HG02678 (cell line): ENCODE data around the gene CCDC15.
"Not testable (repeated sequence)": the region's sequence is repeated elsewhere in the genome, so short reads cannot be mapped to it uniquely, and the experiment has no call there.

Experiments
- ATAC-seq: cut with Tn5 transposase; IDR thresholded peaks from one replicate; pipeline ENCODE4 v1.9.1; 2021; ENCODE audit warnings: mild to moderate bottlenecking, moderate library complexity; ENCODE audit not compliant: unreplicated experiment

Gene CCDC15

DNA sequence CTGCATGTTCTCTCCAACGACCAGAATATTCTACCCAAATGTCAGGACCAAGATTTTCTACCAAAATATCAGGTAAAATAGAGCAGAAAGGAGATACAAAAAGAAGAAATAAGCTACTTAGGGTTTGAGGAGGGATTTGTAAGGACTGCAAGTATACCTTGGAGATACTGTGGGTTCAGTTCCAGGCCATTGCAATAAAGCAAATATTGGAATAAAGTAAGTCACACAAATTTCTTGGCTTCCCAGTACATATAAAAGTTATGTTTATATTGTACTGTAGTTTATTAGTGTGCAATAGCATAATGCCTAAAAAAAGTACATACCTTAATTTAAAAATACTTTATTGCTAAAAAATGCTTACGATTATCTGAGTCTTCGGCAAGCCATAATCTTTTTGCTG lies 34.1 kb downstream of the CCDC15 start:
- ATAC-seq: no peak

DNA sequence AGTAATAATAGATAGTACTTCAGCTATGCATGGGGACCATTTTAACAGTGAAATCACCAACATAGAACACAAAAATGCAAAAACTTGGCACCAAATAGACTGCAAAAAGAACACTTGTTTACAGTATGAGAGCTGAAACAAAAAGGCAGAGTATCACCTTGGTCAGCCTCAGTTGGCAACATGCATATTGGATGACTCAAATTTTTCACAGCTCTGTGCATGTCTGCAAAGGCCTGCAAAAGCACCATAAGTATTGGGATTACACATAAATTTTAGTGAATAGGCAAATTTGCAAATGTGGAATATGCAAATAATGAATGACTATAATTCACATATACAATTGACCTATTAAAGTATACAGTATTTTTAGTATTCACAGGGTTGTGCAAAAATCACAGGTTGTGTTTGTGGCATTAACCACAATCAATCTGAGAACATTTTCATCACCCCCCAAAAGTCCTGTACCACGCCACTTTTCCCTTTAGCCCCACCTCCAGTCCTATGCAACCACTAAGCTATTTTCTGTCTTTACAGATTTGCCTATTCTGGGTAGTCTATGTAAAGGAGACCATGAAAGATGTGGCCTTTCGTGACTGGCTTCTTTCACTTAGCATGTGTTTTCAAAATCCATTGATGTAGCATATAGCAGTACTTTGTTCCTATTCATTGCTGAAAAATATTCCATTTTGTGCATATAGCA lies 47.2 kb downstream of the CCDC15 start:
- no peak for ATAC-seq

DNA sequence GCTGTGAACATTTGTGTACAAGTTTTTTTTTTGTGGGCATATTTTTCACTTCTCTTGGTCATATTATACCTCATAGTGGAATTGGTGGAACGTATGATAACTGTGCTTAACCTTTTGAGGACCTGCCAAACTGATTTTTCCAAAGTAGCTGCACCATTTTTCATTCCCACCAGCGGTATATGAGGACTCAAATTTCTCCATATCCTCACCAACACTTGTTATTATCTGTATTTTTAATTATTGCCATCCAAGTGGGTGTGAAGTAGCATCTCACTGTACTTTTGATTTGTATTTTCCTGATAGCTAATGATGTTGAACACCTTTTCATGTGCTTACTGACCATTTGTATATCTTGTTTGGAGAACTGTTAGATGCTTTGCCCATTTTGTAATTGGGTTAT lies 47.8 kb downstream of the CCDC15 start:
- ATAC-seq: no peak

DNA sequence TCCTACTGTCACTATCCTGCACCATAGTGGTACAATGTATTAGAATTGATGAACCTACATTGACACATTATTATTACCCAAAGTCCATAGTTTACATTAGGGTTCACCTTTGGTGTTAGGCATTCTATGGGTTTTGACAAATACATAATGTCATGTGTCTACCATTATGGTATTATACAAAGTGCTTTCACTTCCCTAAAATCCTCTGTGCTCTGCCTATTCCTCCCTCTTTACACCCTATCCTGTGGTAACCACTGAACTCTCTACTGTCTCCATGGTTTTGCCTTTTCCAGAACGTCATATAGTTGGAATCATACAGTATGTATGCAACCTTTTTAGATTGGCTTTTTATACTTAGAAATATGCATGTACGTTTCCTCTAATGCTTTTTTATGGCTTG lies 51.5 kb downstream of the CCDC15 start:
- no peak for ATAC-seq

DNA sequence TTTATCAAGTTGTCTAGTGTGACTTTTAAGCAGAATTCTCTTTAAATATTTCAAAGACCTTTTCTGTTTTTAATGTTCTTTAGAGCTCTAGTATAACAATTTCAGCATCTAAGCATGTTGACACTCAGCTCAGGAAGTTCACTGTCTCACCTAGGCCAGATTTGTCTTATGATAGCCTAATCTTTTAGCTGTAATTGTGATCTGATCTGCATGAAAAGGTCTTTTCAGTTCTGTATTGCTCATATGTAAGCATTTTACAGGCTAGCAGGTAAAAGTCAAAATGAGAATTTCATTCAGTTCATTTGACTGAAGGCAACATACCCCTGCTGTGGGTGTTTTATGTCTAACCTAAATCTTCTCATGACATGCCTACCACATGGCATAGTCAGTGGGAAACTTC lies 62.4 kb downstream of the CCDC15 start:
- no peak for ATAC-seq

DNA sequence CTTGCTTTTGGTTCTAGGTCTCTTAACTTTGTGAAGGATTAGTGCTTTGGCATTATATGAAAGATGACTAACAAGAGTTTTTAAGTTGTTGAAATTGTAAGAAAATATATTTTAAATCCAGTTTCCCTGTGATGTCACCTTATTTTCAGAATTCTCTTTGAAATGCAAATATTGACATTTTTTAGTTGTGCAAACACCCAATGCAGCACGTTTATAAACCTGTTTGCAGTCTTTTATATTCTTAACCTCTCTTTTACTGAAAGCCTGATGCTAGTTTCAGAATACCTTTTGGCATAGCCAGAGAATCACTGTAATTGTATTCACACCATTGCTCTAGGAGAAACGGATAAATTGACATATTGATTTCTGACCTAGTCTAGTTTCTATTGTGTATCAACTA lies 66.3 kb downstream of the CCDC15 start:
- ATAC-seq: no peak

DNA sequence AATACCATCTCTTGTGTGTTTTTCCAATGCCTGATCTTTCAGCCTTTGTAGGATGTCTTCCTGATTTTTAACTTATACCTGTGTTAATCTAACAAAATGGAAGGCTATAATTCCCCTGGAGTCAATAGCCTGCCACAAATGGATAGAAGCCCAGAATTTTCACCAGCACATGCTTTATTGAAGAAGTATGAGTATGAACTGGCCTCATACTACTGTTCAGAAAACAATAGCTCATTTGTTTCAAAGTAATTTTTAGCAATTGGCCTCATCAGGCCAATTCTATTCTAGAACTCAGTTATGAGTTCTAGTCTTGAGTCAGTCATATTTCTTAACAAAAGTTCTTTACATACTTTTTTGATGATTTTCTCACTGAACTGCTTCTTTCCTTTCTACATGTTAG lies 68.5 kb downstream of the CCDC15 start:
- no peak for ATAC-seq

DNA sequence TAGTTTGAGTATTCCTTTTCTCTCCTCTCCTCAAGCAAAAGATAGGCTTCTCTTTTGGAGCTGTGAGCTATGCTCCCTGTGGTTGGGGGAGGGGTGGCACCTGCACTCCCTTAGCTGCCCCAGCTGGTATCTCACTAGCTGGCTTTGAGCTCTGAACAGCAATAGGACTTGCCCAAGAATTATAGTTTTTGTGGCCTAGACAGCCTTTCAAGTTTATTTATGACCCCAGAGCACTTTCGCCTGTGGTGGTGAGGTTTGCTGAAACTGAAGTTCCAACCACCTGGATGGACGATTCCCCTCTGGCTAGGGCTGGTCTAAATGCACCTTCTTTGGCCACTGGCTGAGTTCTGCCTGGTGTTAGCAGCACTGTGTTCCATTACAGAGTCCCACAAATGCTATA lies 72.0 kb downstream of the CCDC15 start:
- no peak for ATAC-seq

DNA sequence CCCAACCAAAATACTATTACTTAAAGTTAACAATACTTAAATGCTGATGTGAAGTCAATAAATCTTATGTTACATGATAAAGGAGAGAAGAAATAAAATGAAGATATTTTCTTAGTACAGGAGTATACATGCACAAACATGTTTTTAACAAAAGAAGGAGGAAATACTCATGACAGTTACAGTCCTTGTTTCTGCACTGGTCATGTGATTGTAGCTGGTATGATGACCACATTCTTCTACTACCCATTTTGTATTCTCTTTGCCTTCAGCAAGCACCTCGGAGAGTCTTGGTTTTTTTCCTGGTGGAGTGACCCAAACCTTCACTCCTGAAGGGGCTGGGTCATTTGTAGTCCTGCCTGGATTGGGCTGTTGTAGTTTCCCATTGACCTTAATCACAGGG lies 75.4 kb downstream of the CCDC15 start:
- ATAC-seq: not testable (repeated sequence)

DNA sequence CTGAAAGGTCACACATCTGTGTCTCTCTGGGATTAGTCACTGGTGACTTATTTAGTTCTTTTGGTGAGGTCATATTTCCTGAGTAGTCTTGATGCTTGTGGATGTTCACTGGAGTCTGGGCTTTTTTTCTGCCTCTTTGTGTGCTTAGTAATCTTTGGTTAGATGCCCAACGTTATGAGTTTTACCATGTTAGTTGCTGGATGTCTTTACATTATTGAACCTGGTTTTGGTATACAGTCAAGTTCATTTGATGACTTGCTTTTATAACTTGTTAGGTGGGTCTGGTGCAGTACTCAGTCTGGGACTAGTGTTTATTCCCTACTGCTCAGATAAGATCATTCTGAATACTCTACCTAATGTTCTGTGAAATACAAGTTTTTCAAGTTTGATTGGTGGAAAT lies 82.9 kb downstream of the CCDC15 start:
- ATAC-seq: no peak

DNA sequence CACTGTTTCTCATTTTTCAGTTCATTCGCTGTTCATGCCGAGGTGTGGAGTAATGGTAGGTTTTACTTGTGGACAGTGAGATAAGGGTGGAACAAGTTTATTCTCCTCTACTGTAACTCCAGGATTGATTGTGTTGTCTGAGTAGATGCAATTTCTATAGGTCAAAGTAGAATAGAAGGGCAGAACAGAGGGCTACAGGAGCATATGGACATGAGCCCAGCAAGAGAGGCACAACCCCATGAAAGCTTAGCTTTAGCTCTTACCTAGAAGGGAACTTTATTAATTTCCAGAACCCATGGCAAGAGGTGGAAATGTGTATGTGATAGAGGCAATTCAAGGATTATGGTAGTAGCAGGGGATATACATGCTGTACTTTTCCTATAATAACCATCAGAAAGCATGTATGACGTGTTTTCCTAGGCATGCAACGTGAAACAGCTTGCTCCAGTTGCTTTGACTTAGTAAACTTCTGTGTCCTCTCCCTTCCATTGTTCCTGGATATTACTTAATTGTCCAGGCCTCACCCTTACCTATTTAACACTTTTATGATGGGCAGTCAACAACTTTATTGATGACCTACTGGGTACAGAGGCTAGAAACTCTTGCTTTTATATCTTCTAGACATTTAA lies 95.3 kb downstream of the CCDC15 start:
- no peak for ATAC-seq

DNA sequence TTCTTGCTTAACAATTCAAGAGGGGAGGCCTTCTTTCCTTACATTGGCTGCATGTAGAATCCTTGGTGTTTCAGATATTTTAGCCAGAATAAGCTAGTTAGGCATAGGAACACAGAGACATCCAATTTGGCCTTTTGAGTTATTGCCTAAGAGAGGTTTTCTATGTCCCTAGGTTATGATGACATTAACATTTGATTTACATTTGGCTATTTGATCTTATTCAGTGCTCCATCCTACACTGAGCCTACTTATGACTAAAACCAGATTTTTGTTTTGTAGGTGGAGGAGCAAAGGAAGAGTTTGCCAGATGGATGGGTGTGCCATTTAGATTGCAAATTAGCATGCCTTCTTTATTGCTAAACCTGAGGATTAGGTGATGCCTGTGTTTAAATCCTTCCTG lies 98.0 kb downstream of the CCDC15 start:
- no peak for ATAC-seq

DNA sequence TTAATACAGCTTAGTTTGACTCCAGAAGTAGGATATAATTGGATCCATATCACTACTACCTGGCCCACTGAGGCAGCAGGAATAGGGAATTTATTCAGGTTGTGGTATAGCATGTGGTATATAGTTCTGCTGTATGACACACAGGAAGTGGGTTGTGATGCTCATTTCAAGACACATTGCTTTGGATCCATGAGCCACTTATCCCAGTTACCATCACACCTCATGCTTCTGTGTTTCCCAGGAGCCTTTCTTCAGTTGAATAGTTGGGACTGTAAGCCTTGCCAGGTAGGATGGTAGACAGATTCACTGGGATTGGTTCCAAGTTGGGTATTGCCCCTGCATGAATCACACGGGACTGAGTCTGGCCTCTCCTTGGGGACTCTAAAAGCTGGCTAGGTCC lies 99.2 kb downstream of the CCDC15 start:
- no peak for ATAC-seq

DNA sequence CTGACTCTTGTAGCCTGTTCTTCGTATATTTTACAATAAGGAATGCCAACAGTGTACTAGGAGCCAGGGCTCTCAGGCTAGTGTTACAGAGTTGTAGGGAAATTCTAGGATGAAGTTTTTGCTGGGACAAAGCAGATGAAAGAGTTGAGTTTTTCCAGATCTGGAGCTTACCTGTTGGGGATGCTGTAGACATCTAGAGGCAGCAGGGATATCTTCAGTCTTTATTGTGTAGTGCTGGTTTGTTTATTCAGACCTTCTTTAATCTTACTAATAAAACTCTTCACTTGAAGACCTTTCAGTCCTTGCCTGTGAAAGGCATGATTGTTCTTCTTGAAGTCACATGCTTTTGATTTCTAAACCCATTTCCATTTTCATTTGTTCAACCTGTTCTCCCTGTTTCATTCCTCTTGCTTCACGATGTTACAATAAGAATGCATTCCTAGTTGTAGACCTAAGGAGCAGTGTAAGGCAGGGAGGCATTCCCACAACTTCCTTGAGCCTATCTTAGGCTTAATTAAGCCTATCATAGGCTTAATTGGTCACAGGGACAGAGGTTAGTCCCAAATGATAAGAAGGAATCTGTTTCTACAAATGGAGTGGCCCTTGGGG lies 101.2 kb downstream of the CCDC15 start:
- ATAC-seq: no peak

DNA sequence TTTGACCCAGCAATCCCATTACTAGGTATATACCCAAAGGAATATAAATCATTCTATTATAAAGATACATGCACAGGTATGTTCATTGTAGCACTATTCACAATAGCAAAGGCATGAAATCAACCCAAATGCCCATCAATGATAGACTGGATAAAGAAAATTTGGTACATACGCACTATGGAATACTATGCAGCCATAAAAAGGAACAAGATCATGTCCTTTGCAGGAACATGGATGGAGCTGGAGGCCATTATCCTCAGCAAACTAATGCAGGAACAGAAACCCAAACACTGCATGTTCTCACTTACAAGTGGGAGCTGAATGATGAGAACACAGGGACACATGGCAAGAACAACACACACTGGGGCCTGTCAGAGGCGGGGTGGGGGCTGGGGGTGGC lies 102.1 kb downstream of the CCDC15 start:
- ATAC-seq: not testable (repeated sequence)

DNA sequence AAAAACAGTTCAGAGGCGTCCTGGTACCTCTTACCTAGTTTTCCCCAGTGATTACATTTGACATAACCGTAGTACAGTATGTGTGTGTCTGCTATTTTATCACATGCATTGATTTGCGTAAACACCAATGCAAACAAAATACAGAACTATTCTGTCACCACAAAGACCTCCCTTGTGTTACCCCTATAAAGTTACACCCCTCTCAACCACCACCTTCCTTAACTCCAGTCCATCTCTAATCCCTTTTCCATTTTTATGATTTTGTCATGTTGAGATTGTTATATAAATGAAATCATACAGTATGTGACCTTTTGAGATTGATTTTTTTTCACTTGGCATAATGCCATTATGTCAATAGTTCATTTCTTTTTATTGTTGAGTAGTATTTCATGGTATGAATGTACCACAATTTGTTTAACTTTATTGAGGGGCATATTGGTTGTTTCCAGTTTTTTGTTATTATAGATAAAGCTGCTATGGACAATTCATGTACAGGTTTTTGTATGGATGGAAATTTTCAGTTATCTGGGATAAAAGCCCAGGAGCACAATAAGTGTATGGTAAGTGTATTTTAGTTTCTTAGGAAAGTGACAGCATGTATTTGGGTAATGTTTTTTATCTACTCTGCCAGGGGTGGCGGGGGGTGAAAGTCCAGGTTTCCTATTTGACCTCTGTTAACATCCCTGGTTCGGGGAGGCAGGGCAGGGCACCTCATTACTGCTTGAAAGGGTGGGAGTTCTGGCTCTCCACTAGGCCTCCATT lies 103.1 kb downstream of the CCDC15 start:
- no peak for ATAC-seq

DNA sequence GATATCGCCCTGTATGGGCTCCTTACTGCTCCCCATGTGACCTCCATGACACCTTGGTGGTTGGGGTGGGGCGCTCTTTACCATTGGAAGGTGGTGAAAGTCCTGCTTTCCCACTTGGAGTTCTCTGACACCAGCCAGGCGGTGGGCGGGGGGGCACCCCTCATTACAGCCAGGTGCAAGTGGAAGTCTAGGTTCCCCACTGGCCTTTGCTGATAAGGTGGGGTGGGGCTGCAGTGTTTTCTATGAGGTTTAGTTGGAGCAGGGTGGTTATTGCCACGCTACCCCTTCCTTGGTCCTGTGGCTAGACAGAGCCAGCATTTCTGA lies 103.7 kb downstream of the CCDC15 start:
- no peak for ATAC-seq

DNA sequence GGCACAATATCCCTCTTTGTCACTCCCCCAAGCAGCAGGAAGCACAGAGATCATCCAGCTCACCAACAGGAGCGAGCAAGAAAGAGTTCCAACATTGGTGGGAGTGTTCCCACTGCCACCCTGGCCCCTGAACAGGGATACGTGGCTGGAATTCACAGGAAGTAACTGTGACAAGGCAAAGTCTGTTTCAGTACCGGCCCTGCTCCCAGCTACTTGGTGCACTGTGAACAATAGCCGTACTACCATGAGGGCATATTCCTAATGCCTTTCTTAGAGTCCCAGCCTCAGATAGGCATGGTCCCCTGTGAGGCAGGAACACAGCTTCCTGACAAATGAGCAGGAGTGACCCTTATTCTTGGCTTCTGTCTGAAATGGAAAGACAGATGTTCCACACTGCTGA lies 107.3 kb downstream of the CCDC15 start:
- ATAC-seq: no peak

DNA sequence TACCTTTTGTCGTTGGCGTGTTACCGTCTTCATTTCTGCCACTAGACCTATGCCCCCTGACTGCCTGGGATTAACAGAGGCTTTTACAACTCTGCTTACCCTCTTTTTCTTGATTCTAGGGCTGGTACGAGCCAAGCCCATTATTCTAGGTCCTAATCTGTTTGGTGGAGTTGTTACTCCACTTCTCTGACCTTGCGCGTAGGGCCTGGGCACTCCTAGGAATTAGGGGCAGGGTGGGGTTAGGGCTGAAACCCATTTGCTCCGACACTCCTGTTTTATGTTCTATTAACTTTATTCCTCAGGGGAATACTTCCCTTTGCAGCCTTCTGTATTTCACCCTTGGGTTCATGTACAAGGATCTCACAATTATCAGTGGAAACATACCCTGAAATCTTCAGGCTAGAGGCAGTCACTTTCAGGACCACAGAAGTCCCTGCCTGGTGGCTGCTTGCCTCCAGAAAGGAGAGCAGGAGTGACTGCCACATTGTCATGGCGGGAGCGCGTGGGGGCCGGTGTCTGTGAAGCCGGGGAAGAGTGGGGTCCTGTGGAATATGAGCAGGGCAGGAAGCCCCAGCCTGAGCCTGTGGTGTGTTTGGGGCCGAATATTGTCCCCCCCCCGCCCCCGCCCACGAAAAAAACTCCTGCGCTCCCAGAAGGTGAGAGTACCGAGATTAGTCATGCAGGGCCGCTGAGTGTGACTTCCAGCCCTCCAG lies 108.4 kb downstream of the CCDC15 start:
- ATAC-seq: no peak

DNA sequence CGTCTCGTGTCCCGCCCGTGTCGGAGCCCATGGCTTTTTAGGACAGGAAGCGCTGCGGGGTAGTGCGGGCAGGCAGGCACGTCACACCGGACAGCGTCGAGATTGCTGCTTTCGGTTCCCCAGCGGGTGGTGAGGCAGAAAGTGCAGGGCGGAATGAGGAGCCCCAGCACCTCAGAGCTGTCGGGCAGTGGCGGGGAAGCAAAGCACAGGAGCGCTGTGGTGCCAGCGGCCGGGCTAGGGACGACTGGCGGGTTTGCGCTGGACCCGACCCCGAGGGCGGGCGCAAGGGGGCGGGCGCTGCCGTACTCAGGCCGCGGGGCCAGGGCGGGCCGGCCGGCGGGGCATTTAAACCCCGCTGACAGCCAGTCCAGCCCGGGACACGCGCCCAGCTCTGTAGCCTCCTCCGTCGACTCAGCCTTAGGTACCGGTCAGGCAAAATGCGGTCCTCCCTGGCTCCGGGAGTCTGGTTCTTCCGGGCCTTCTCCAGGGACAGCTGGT lies 109.0 kb downstream of the CCDC15 start, which contains the start of gene SLC37A2:
TSS of gene SLC37A2 (plus strand) at position 375 of the 498 bp plus-strand sequence. CDS start at position 438, 63 bp downstream.
- peak; percentile 90 for ATAC-seq
